GM06990 (cell line): ENCODE data around the gene HDAC5.
A peak's percentile ranks its signal among the peaks of the same experiment; 100 is the strongest.

Experiments
- DNase-seq: peaks from one replicate; pipeline ENCODE4 v3.0.0-alpha.2; 2011; ENCODE audit not compliant: insufficient read length; ENCODE audit errors: extremely low read depth
- H3K27me3 ChIP-seq: replicated peaks from 2 replicates; pipeline ENCODE4 v1.6.0; 2011; ENCODE audit warnings: low read length; ENCODE audit not compliant: control insufficient read depth, insufficient read depth
- H3K36me3 ChIP-seq: 2 replicates; pipeline ENCODE4 v1.5.1; 2011; ENCODE audit warnings: low read length; ENCODE audit not compliant: control insufficient read depth, insufficient read depth
- H3K4me3 ChIP-seq: replicated peaks from 2 replicates; pipeline ENCODE4 v1.5.1; 2011; ENCODE audit warnings: low read depth, mild to moderate bottlenecking, control low read depth, low read length
- CTCF ChIP-seq: IDR thresholded peaks from 2 replicates; pipeline ENCODE4 v1.5.1; 2011; ENCODE audit warnings: low read length, control low read depth, mild to moderate bottlenecking, inconsistent platforms; ENCODE audit not compliant: insufficient read depth, poor library complexity, severe bottlenecking

Gene HDAC5

GRCh38 chr17:44113382-44113781, 10.1 kb downstream of the HDAC5 start:
- DNase-seq, result no peak
- TF ChIP-seq CTCF, result no peak
- no peaks in the 10 kb centered on the region; the same call in none of the 2 replicates for H3K36me3 ChIP-seq
- H3K27me3 ChIP-seq, result no peaks in the 10 kb centered on the region
- H3K4me3 ChIP-seq, result no peak overlapping the region

- H3K4me3 ChIP-seq, result no peak overlapping the region
- no peak for TF ChIP-seq CTCF
- H3K27me3 ChIP-seq, result no peaks in the 10 kb centered on the region
- H3K36me3 ChIP-seq, result no peaks in the 10 kb centered on the region; the same call in none of the 2 replicates
- no peak for DNase-seq
These were observed 10.9 kb downstream of the HDAC5 start for GRCh38 chr17:44112284-44113280.

GRCh38 chr17:44111777-44112176, 11.7 kb downstream of the HDAC5 start:
- Histone ChIP-seq H3K4me3 (peak overlapping the region; percentile 70), H3K27me3 (no peaks in the 10 kb centered on the region), H3K36me3 (no peaks in the 10 kb centered on the region; the same call in none of the 2 replicates)
- TF ChIP-seq CTCF, result no peak
- no peak for DNase-seq

GRCh38 chr17:44110823-44111633, 12.4 kb downstream of the HDAC5 start:
- no peak for TF ChIP-seq CTCF
- no peaks in the 10 kb centered on the region; the same call in none of the 2 replicates for H3K36me3 ChIP-seq
- H3K27me3 ChIP-seq, result no peaks in the 10 kb centered on the region
- peak overlapping the region; percentile 70 for H3K4me3 ChIP-seq
- DNase-seq, result peak; percentile 81

- no peak for DNase-seq
- Histone ChIP-seq H3K4me3 (peak overlapping the region; percentile 70), H3K36me3 (no peaks in the 10 kb centered on the region; the same call in 1 of the 2 replicates), H3K27me3 (no peaks in the 10 kb centered on the region)
- TF ChIP-seq CTCF, result no peak
These were observed 13.3 kb downstream of the HDAC5 start for GRCh38 chr17:44110011-44110686.
